Coronary artery (tissue), 2 donors: ENCODE results near the gene SORCS1.

ENCODE experiments used
- DNase-seq: peaks from one replicate; pipeline ENCODE4 v3.0.0-alpha.2; 2017; ENCODE audit warnings: low spot score
- H3K27ac ChIP-seq, 2 donors: fragments of 200-600 bp; sonication (generic); one replicate each; pipeline ENCODE4 v1.5.1; 2016 to 2019
- H3K4me3 ChIP-seq: fragments of 200-600 bp; sonication (generic); 2 replicates; pipeline ENCODE4 v1.5.1; 2016; ENCODE audit warnings: mild to moderate bottlenecking, moderate library complexity
- CTCF ChIP-seq: fragments of 200-600 bp; sonication (generic); IDR thresholded peaks from one replicate; pipeline ENCODE4 v1.5.1; 2019; ENCODE audit warnings: antibody characterized with exemption

Gene SORCS1

DNA sequence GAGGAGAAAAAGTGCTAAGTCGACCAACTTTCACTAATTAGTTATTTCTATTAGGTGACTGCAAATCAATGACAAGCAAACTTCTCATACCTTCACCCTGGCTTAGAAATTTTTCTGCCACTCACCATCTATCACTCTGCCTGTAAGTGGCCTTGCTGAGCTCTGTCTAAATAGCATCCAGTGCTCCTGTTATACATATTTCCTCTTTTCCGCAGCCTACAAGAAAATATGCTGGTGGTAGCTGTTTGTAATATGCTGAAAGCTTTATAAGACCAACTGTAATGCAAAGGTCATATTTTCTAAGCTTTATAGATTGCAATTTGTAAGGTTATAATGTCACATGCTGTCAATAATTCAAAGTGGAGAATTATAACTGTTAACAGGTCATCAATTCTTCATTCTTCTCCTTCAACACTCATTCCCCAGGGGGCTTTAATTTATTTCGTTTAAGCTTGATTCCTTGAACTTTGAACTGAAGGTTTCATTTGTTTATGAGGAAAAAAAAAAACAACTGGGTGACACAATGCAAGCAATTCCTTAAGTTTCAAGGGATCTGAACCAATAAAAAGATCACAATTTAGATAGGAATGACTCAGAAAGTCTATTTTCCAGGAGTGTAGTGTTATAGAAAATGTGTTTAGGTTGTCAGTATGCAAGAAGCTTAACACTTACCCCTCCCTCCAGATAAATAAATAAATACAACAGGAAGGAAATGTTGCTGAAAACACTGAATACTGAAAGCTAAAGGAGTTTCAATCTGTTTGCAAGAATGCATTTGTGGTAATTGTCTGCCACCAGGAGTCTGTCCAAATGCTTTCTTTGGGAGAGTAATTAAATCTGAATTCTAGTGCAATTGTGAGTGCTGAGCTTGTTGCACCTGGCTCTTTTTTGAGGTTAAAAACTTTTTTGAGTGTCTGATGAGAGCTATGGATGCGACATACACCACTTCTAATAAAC, 183.7 kb downstream of the SORCS1 start:
- no peak for DNase-seq
- no peak overlapping the region for H3K4me3 ChIP-seq
- no peak overlapping the region for H3K27ac ChIP-seq
- TF ChIP-seq CTCF: no peak

DNA sequence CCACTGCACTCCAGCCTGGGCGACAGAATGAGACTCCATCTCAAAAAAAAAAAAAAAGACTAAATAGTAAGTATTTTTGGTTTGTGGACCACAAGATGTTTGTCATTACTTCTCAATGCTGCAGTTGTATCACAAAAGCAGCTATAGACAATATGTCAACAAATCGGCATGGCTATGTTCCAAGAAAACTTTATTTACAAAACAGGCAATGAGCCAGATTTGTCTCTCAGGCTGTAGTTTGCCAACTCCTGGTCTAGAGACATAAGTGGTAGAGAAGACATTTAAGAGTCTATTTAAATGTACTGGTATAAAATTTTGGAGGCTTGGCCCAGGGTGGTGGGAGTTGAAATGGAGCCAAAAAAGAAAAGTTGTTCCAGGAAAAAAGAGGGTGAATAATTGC, 185.8 kb downstream of the SORCS1 start:
- Histone ChIP-seq H3K27ac (no peak overlapping the region), H3K4me3 (no peak overlapping the region)
- TF ChIP-seq CTCF: no peak
- DNase-seq: no peak

DNA sequence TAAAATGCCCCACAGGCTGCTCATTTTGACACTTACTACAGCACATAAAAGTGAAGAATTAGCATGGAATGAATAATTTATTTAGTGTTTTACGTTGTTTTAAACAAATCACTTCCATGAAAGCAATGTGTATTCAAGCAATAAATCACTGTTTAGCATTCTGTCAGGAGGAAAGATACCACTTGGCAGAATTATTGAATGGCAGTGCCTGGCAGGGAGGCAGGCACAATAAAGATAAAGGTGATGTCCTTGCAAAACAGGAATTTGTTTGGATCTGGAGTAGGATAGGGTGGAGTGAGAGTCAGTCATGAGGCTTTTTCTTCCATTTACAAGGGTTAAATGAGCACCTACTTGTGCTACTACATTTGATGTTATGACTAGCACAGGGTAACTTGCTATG, 190.8 kb downstream of the SORCS1 start:
- no peak overlapping the region for H3K4me3 ChIP-seq
- H3K27ac ChIP-seq: no peak overlapping the region
- no peak for DNase-seq
- TF ChIP-seq CTCF: no peak

GRCh38 chr10:106973288-106973687, 191.2 kb downstream of the SORCS1 start:
- Histone ChIP-seq H3K27ac (no peak overlapping the region), H3K4me3 (no peak overlapping the region)
- TF ChIP-seq CTCF: no peak
- DNase-seq: no peak

DNA sequence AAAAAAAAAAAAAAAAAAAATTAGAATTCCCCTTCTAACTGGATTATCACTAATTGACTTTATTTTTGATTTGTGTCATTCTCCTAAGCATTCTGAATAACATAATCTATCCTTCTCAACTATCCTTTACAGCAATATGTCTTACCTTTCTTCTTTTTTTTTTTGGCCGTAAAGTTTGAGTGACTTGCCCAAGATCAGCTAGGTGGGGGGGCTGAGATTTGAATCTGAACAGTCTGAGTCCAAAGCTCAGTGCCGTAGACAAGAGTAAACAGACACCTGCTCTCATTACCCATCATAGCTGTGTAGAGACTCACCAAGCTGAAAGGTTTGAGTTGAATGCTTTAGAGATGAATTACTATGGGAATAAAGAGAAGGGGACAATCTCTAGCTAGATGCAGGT, 192.1 kb downstream of the SORCS1 start:
- no peak for DNase-seq
- no peak for TF ChIP-seq CTCF
- Histone ChIP-seq H3K27ac (no peak overlapping the region), H3K4me3 (no peak overlapping the region)

GRCh38 chr10:106971411-106971831, 193.1 kb downstream of the SORCS1 start:
- TF ChIP-seq CTCF: no peak
- no peak for DNase-seq
- Histone ChIP-seq H3K4me3 (no peak overlapping the region), H3K27ac (no peak overlapping the region)

- Histone ChIP-seq H3K4me3 (no peak overlapping the region), H3K27ac (no peak overlapping the region)
- no peak for DNase-seq
- TF ChIP-seq CTCF: no peak
These were observed 197.1 kb downstream of the SORCS1 start for GRCh38 chr10:106967452-106967851.
